HG03045 (cell line): ENCODE measurements around the gene ALDH1A3.

Experiments
- ATAC-seq: cut with Tn5 transposase; IDR thresholded peaks from one replicate; pipeline ENCODE4 v1.9.1; 2021; ENCODE audit warnings: mild to moderate bottlenecking, moderate library complexity; ENCODE audit not compliant: unreplicated experiment

Gene ALDH1A3

DNA sequence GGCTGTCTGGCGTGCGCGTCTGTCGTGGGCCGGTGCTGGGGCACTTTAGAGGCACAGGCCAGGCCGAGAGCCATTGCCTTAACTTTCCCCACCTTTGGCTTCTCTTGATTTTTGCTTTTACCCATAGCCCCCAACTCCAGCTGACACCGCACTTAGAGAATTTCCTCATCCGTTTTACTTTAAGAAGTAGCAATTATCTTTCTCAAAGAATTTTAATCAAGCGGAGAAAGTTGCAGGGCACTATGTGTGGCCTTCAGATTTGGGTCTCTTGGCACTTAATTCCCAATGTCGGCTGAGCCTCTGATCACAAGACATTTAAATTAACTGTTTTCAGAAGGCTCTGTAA lies 1.2 kb downstream of the ALDH1A3 start:
- ATAC-seq: no peak

DNA sequence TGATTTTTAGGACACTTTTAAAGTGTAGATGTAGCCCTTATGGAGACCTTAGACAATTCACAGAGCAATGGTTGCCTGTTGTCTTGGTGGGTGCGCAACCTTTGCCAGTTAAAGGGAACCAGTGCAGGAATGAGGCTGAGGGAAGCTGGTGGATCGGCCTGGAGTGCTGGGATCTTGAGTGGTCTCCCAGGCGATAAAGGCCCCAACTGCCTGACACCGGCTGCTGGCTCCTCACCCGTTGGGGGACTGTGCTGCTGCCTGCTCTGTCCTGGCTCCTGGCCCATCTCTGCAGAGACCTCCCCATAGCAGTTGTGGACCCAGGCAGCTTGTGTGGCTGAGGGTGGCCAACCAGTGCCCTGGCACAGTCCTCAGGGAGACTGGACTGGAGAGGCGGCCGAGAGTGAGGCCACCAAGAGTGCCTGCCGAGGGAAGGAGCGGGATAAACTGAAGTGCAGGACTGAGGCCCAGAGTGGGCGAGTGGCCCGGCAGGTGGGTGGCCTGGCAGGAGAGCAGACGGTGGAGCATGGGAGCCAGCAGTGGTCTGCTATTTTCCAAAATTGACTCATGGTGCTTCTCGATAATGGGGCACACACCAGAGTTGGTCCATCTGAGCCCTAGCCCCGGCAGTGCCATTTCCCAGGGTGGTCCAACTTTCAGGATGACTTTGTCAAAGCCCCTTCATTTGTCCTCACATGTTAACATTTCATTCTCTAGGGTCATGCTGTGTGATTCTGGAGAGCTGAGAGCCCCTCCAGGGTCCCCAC lies 2.1 kb downstream of the ALDH1A3 start:
- ATAC-seq: no peak

DNA sequence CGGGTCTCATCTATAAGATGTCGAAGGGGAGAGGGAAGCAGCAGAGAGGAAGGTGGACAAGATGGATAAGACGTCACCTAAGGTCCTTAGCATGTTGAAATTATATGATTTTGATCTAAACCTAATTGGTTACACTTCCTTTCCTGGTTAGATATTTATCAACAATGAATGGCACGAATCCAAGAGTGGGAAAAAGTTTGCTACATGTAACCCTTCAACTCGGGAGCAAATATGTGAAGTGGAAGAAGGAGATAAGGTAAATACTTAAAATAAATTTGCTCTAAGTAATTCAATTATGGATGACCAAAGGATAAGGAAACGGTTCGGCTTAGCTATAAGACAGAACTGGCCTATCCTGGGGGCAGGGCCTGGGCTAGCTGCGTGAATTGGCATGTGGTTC lies 5.5 kb downstream of the ALDH1A3 start:
- no peak for ATAC-seq

GRCh38 chr15:100885811-100886210 lies 6.2 kb downstream of the ALDH1A3 start:
- ATAC-seq: no peak

GRCh38 chr15:100887211-100887913 lies 7.7 kb downstream of the ALDH1A3 start:
- no peak for ATAC-seq

GRCh38 chr15:100889385-100890050 lies 9.9 kb downstream of the ALDH1A3 start:
- ATAC-seq: no peak

DNA sequence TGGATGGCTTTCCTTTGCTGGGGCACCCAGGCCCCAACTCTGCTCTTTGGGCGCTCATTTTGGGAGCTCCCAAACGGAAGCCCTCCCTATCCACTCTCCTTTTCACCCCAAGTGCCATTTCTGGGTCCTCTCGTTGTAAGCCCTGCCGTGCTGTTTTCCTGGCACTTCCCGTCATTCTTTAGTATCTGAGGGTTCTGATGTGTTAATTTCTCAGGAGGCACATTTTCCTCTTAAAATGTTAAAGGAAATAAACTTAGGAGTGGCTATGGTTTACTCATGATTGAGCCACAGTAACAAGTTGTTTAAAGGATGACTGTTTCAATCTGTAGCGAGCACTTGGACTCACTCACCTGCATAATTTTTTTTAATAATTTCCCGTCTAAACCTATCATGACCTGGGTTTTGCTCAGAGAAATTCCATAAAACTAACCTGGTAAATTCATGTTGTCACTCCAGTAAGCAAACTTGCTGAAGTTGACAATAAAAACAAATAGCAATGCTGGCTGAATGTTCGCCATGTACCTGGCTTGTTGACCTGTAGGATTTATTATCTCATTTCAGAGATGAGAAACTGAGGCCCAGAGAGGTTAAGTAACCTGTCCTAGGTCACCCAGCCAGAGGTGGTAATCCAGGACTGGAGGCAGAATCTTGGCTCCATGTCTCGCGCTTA lies 10.6 kb downstream of the ALDH1A3 start:
- no peak for ATAC-seq

DNA sequence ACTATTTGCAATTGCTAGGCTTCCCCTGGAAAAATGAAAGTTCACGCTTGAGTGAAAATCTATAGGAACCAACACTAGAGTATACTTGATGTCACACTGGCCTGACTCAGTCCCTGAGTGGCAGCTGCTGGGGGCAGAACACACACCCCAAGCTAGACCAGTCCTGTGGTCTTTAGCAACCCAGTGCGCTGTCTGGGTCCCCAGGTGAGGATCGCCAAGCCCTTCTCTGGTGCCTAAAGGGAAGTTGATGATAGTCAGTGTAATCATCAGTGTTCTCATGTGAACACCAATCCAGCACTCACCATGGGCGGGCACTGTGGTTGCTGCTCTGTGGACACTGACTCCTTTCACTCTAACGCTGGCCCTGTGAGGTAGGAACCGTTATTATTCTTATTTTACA lies 11.2 kb downstream of the ALDH1A3 start:
- ATAC-seq: no peak

- ATAC-seq: no peak
Measured at GRCh38 chr15:100891307-100892012, 11.8 kb downstream of the ALDH1A3 start.

GRCh38 chr15:100892013-100892355 lies 12.4 kb downstream of the ALDH1A3 start:
- ATAC-seq: no peak

- no peak for ATAC-seq
Measured at GRCh38 chr15:100893261-100893963, 13.8 kb downstream of the ALDH1A3 start.

GRCh38 chr15:100893964-100894295 lies 14.3 kb downstream of the ALDH1A3 start:
- no peak for ATAC-seq

- ATAC-seq: no peak
Measured at GRCh38 chr15:100895721-100896120, 16.1 kb downstream of the ALDH1A3 start.

- no peak for ATAC-seq
Measured at GRCh38 chr15:100897221-100898151, 17.9 kb downstream of the ALDH1A3 start.

GRCh38 chr15:100898152-100898490 lies 18.5 kb downstream of the ALDH1A3 start:
- ATAC-seq: no peak

GRCh38 chr15:100898661-100899462 lies 19.2 kb downstream of the ALDH1A3 start:
- ATAC-seq: no peak

DNA sequence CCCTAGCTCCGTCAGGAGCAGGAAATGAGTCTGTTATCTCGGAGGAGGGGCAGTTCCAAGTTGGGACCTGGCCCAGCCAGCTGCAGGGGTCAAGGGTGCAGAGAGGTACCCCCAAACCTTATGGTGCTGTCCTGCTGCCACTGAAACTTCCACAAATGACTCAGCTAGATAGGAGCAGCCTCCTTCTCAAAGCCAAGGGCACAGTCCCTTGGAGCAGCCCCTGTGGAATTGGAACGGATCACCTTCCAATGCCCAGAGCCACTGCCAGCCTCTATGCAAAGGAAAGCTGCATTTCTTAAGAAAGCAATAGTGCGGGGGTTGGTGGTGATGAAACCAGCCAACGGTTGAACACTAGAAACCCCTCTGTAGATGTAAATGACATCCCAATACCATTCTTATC lies 20.0 kb downstream of the ALDH1A3 start:
- ATAC-seq: no peak

DNA sequence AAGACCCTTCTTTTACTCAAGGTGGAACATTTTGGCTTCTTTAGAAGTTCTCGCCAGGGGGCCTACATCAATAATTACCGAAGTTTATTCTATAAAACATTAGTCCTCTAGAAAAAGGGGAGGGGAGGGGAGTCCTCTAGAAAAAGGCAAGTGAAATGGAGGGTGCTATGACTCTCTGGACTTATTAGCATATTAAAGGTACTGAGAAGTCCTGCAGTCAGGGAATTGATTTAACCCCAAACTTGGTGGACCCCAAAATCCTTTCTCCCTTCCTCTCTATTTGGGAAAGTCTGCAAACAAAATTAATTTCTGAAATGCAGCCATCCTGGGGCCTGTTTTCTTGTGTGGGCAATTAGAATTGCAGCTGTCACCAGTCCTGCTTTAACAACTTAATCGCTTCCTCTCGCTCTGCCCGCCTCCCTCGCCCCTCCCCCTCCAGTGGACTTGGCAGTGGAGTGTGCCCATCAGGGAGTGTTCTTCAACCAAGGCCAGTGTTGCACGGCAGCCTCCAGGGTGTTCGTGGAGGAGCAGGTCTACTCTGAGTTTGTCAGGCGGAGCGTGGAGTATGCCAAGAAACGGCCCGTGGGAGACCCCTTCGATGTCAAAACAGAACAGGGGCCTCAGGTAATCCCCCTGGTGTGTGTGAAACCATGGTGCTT lies 20.6 kb downstream of the ALDH1A3 start:
- ATAC-seq: no peak
